NCI-H774 (cell line): ENCODE measurements around the gene CHAF1A.

Experiments used
- DNase-seq: peaks from one replicate; lab custom pipeline; 2025; lab: John Stamatoyannopoulos, UW

Gene CHAF1A

DNA sequence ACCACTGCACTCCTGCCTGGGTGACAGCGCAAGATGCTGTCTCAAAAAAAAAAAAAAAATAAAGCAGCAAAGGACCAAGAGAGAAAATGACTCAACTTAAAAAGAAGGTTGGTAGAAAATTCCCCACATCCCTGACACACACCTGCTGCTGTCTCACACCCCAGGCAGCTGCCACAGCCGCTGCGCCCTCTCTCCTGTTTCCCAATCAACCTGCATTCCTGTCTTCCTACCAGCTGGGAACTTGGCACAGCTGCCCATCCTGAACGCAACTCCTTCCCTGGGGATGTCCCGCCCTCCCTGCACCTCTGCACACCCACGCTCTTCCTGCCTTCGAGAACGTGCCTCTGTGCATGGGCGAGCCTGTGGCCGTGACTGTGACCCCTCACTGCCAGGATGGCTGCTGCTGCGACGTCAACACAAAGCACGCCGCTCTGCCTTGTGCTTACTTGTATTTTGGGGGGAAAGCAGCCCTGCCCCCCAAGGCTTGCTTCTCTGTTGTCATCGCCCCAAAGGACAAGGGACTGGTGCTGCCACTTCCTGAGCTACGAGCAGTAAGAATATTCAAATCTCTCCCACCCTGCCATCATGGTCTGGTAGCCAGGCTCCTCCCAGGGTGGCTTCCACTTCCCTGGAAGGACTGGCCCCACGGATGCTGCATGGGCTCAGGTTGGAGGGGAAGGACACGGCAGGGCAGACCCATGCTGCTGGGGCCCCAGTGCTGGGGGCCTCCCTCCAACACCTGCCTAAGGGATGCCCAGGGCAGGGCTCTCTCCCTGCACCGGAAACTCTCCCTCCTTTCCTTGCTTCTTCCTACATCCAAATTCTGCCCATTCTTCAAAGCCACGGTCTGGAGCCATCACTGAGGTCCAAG is 22.8 kb upstream of the CHAF1A start:
- DNase-seq = no peak

GRCh38 chr19:4380254-4380727 is 22.1 kb upstream of the CHAF1A start:
- DNase-seq = no peak

GRCh38 chr19:4385291-4386040 is 17.0 kb upstream of the CHAF1A start:
- no peak for DNase-seq

GRCh38 chr19:4386041-4386782 is 16.2 kb upstream of the CHAF1A start:
- no peak for DNase-seq

DNA sequence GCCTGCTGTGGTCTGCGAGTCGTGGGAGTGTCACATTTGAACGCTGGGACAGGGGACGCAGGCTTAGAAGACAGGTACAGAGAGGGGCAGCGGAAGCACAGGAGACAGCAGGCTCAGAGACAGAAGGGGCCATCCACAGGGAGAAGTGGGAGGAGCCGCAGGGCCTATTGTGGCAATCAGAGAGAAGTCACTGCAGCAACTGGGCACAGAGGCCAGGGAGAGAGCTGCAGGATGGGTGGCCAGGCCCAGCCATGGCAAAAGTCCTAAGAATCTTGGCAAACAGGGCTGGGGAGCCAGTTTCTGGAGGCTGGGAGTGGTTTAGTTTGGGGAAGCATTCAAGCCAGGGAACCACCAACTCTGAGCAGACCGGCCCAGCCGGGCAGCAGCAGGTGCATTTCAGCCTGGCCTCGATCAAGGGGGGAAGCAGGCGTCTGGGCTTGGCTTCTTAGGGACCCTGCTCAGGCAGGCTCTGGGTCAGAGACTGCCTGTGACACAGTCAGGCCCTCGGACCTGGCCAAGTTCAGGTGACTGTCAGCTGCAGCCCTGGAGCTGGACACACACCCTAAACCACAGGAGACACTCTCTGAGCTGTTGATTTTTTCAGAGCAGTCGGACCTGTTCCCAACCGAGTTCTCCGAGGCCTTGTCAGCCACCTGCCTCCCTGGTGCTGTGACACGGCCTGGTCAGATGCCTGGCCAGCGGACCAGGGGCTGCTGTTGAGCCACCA is 13.9 kb upstream of the CHAF1A start:
- DNase-seq = no peak

DNA sequence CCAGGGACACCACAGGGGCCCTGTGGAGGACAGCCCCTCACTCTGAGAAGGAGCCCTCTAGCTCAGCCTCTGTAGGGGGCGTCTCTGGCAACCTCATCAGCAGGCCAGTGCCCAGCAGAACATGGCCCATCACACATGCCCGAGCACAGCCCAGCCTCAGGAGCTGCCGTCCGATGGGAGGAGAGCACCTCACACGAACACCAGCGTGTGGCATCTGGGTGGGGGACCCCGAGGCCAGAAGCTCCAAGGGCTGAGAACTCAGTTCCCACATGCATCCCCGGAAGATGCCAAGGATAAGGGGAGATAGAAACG is 13.4 kb upstream of the CHAF1A start:
- no peak for DNase-seq

GRCh38 chr19:4389511-4390016 is 12.9 kb upstream of the CHAF1A start:
- DNase-seq = no peak

DNA sequence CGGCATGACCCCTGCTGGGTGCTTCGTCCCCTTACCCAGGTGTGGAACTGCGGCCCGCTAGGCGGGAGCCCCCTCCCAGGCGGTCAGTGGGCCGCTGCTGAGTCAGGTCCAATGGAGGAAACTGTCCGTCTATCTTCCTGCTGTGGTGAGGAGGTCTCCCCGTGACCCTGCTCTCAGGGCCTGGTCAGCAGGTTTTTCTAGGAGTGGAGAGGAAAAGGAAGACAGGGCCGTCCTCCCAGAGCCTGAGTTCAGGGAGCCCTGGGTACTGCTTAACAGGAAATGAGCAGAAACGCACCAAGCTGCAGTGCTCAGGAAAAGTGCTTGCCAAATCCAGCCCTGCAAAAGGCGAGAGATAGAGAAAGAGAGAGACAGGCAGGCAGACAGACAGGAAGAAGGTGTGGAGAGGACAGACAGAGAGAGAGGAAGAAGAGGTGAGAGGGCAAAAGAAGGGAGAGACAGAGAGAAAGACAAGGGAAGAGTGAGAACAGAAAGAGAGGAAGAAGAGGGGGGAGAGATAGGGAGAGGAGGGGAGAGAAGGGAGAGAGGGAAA is 12.3 kb upstream of the CHAF1A start:
- DNase-seq = no peak

DNA sequence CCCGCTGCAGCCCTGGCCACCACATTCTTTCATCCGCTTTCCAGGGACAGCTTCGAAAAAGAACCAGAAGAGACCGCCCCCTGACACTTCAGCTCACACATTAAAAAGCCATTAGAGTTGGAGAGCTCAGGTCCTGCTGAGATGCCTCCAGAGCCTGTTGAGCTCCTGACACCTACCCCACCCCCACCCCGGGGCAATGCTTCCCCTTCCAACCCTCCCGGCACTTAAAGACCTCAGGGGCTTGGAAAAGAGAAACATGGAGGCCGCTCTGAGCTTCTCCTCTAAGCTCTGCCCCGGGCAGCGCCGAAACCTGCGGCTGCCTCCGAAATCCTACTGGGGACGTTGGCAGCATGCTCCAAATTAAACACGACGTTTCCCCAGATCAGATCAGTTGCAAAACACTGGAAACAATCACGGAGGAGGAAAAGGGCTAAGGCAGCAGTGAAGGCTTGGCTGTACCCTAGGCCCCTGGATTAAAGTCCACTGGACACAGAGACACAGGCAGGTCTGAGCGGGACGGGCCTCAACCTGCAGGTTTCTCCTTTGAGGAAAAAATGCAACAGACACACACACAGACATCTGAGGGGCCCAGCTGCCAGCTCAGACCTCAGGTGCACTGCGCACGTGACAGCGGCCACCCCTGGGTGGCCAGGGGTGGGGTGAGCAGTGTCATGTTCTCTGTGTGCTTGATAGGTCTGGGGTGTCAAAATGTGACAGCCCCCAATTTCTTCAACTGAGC is 11.7 kb upstream of the CHAF1A start:
- DNase-seq = no peak

DNA sequence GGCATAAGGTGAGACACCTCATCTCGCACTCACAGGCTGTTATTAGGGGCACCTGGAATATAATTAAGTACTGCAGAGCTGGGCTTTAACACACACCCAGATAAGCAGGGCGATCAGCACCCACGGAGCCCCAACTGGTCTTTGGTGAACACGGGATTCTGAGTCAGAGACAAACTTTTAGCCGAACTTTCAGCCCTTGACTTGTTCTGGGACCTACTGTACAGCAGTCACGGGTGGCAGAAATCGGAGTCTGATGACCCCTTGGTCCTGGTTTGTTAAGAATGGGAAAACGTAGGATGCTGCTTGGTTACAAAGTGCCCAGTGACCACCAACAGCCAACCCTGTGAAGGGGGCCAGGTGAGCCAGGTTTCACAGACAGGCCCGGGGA is 11.1 kb upstream of the CHAF1A start:
- no peak for DNase-seq

GRCh38 chr19:4391701-4392483 is 10.5 kb upstream of the CHAF1A start:
- DNase-seq = no peak

GRCh38 chr19:4393947-4394590 is 8.4 kb upstream of the CHAF1A start:
- no peak for DNase-seq

DNA sequence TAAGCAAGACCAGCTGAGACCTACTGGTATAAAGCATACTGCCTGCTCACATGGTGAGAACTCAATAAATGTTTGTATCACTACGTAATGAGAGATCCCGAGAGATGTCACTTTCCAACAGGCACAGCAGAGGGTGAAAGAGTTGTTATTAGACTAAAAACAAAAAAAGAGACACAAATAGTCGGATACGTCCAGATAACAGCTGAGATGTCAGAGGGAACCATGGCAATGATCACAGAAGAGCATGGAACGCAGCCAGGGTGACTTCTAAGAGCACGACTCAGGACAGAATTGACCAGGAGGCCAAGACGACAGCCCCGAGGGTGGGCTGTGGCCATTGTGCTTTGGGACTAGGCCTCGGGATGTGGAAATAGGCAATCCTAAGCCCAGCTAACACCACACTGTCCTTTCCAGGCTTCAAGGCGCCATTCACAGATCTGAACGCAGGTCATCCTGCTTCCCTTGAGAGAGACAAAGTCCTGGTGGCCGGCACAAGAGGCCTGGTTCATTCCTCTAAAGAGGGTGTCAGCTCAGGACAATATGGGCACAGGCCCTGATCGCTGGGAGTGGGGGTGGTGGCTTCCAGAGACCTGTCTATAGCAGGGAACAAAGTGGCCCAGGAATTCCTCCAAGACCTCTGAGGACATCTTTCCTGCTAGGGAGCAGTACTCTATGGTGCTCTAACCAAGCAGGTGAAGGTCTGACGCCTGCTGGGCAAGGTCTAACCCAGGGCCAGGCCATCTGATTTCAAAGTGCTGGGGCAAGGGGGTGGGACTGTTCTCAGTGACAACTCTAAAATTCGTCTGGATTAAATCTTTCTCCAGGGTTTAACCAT is 5.3 kb upstream of the CHAF1A start:
- no peak for DNase-seq

DNA sequence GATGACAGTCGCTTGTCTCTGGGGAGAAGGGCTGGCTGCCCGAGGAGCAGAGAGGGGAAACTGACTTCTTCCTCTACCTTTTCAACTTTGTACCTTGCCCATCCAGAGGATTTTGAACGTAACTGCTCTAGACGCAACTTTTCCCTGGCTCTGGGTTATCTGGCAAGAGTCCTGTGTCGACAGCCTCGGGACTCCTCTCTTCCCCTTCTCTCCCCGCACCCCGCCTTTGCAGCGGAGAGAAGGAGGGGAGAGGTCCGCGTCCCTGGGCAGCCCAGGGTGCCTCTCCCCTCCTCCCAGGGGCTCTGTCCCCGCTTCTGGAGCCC is 2.7 kb upstream of the CHAF1A start:
- no peak for DNase-seq

DNA sequence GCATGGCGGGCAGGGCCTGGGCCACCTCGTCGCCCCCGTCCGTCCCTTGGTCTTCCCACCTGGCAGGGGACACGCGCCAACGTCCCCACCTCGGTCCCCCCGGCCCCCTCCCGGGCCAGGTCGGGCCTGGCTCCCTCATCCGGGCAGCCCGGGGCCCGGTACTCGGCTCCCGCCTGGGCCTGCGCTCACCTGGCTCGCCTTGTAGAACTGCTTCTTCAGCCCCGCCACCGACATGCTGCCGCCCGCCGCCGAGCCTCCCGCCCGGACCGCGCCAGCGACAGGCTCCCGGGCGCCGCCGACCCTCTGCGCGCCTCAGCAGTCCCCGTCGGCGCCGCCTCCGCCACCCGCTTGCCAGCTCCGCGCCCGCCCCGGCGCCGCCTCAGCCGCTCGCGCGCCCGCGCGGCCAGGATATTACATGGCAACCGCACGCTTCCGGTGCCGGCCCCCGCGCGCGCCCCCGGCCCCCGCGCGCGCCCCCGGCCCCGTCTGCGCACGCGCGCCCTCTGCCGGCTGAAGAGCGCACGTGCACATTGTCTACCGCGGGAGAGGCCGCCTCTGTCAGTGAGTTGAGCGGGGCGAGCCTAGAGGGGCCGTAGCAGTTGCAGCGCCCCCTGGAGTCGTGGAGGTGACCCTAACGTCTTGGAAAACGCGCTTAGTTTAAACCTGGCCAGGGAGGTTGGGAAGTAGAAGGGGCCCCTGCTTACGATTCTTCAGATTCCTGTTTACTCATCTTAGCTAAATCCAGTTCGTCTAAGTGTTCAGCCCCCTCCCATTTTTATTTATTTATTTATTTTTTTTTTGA is 2.1 kb upstream of the CHAF1A start, which contains the start of gene SH3GL1:
SH3GL1 (minus strand) TSS at position 413 of the 802 bp plus-strand sequence; CDS start at position 234, 179 bp downstream.
- DNase-seq = peak; percentile 89

DNA sequence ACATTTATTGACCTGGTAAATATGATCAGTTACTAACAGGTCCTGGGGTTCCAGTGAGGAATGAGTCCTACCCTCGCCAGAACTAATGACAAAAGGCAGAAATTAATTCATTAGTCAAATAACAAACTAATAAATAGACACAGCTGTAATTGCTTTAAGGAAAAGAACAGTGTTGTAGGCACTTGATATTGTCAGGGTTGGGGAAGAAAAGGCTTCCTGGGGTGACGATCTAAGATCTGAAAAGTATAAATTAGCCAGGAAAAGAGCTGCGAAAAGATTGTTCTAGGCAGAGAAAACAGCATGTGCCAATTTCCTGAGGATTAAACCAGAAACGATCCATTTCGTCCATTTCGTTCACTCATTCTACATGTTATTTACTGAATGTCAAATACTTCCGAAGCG is 670 bp upstream of the CHAF1A start:
- DNase-seq = no peak

DNA sequence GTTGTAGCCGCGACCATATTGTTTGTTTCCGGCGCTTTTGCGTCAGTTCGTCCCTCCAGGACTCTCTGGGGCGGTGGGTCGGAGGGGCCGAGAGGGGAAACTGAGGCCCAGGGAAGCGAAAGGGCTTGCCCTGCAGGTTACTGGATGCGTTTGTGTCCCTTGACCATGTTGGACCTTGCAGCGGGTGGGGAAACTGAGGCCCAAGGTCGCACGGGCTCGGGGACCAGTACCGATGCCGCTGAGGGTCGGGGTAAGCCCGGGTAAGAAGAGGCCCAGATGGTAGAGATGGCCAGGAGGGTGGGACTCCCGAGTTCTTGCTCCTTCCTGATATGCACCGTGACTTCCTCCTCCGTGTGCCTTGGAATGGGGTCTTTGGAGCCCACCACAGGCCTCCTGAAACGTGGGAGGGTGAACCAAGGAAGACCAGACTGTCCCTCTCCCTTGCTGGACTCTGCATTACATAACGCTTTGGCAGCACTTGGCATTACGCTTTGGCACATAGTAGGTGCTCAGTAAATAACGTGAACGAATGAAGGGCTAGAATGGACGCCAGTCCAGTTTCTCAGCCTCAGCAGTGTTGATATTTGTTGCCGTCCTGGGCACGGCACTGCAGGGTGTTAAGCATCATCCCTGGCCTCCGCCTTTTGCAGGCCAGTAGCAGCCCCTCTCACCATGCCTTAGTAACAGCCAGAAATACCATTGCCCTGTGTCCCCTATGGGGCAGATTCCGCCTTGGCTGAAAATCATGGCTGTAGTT is 743 bp downstream of the CHAF1A start:
- DNase-seq = no peak
